Limb (tissue), 2 donors: ENCODE results near the gene PLK1.
"Not testable (repeated sequence)": the region's sequence is repeated elsewhere in the genome, so short reads cannot be mapped to it uniquely, and the experiment has no call there.

Source experiments
- DNase-seq, 2 donors: peaks; one replicate each; pipeline ENCODE4 v3.0.0-alpha.2; 2016; ENCODE audit errors: extremely low spot score in 2 of 2

PLK1 gene

GRCh38 chr16:23706439-23706838 is 27.8 kb downstream of the PLK1 start:
- no peak for DNase-seq

DNA sequence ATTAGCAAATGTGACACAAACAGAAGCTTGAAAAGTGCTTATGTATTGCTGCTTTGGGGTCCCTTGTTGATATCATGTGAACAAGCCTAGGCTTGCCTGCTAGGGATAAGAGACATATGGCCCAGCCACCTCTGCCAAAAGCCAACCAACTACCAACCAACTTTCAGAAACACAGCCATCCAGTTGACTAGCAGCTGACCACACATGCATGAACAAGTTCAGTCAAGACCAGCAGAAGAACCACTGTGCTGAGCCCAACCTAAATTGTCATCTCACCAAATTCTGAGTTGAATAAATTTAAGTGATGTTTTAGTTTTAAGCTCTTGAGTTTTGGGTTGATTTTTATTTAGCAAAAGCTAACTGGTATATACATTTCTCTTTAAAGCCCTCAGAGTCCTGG is 30.8 kb downstream of the PLK1 start:
- DNase-seq, result no peak

DNA sequence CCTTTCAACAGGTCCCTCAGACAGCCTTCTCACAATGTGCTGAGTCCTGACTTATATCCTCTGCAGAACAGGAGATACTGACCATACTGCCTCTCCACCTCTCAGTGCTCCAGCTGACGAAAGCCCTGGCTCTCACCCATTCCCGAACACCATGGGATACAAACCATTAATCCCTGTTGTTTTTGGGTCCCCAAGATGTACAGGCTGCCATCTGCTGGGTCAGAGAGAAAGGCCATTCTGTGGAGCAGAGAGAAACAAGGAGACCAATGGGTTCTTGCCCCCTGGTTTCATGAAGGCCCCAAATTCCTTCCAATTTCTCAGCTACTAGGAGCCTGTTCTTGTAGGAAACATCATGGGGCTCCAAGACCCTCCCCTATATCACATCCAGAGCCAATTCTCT is 31.3 kb downstream of the PLK1 start:
- DNase-seq, result no peak

GRCh38 chr16:23710504-23710903 is 31.8 kb downstream of the PLK1 start:
- no peak for DNase-seq

GRCh38 chr16:23711785-23712184 is 33.1 kb downstream of the PLK1 start:
- no peak for DNase-seq

DNA sequence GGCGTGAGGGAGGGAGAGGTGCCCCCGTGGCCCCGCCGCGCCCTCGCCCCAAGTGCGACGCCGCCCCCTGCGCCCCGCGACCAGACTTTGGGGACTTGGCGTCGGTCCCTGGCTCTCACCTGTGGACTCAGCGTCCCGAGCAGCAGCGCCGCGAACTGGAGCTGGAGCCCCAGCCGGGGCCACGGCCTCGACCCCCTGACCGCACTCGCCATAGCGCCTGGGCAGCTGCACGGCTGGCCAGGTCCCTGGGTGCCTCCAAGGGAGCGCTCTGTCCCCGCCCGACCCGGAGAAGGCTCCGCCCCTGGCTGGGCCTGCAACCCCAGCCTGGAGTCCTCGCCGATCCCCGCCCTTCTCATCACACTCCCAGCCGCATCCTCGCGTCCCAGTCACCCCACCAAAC is 34.3 kb downstream of the PLK1 start, which contains the start of gene ERN2:
Gene ERN2, minus strand, starts transcription at position 247 of the 400 bp plus-strand sequence. Its CDS starts 35 bp downstream, at position 212.
- DNase-seq, result no peak

DNA sequence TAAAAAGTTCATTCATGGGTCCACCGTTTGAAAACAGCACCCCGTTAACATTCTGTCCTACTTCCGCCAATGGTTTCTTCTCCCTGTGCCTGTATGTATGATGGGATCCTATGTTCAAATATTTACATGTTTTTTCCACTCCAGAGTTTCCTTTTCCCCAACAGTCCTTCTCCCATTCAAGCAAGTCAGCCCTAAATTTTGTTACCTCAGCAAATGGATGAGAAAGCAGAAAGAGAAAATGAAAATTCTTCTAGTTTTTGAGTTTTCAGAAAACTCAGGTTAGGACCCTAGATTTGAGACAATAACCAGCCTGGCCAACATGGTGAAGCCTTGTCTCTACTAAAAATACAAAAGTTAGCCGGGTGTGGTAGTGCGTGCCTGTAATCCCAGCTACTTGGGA is 37.8 kb downstream of the PLK1 start:
- no peak for DNase-seq

GRCh38 chr16:23722613-23723240 is 44.0 kb downstream of the PLK1 start:
- DNase-seq, result not testable (repeated sequence)

DNA sequence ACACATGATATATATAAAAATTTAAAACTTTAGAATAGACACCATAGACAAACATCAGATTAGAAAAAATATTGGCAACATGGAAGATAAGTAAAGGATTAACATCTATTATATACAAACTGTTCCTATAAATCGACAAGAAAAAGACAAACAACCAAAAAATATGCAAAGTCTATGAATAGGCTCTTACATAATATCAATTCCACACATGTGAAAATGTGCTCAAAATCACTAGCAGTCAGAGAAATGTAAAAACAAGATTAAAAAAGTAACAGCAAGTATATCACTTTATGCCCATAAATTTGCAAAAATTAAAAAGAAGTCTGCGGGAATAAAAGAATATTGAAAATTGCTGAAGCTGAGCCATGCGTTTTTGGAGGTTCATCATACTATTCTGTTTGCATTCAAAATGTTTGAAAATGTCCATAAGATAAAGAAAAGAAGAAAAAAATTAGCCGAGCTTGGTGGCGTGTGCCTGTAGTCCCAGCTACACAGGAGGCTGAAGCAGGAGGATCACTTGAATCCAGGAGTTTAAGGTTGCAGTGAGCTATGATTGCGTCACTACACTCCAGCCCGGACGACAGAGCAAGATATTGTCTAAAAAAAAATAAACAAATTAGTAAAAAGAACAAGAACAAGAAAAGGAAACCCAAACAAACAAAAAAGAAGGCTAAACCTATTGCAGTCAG is 45.6 kb downstream of the PLK1 start:
- no peak for DNase-seq

GRCh38 chr16:23724785-23725131 is 46.1 kb downstream of the PLK1 start:
- no peak for DNase-seq

DNA sequence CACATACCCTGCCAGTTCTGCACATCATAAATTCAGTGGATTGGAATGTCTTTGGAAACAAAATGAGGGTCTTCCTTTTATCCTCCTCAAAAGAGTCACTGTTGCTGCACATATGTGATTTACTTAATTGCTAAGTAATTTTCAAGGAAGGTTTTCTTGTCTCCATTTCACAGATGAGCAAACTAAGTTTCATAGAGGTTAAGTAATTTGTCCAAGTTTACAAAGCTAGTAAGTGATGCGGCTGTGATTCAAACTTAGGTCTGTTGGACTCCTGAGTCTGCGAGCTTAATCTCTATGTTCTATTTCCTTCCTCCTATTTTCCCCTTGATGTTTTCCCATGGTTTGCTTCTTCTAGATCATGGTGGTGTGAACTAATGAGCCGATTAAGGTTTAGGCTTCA is 48.0 kb downstream of the PLK1 start:
- DNase-seq, result no peak

DNA sequence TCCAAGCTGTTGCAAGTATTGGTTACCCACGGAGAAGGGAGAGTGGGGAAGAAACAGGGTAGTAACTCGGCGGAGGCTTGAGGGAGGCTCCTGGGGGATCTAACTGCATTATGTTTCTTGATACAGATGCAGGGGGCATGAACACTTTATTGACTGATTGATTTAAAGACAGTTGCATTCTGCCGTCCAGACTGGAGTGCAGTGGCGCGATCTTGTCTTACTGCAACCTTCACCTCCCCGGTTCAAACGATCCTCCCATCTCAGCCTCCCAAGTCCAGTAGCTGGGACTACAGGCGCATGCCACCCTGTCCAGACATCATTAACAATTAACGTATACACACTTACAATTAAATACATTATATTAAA is 49.4 kb downstream of the PLK1 start:
- no peak for DNase-seq

- no peak for DNase-seq
Observed at GRCh38 chr16:23729503-23730424, 51.1 kb downstream of the PLK1 start.

- no peak for DNase-seq
Observed at GRCh38 chr16:23734176-23734893, 55.6 kb downstream of the PLK1 start.

DNA sequence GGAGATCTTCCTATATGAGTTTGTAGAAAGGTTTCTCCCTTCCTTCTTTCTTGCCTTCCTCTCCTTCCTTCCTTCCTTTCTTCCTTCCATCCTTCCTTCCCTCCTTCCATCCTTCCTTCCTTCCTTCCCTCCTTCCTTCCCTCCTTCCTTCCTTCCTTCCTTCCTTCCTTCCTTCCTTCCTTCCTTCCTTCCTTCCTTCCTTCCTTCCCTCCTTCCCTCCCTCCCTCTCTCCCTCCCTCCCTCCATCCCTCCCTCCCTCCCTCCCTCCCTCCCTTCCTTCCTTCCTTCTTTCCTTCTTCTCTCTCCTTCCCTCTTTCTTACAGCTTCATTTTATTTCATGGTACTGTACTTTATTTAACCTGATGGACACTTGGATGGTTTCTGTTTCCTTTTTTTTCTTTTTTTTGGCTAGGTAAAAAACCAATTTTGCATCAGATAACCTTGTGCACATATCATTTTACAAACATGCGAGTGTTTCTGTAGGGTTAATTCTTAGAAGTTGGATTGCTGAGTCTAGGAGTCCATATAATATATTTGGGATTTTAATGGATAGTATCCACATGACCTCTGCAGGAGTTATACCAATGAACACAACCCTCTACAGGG is 58.8 kb downstream of the PLK1 start:
- DNase-seq, result not testable (repeated sequence)

DNA sequence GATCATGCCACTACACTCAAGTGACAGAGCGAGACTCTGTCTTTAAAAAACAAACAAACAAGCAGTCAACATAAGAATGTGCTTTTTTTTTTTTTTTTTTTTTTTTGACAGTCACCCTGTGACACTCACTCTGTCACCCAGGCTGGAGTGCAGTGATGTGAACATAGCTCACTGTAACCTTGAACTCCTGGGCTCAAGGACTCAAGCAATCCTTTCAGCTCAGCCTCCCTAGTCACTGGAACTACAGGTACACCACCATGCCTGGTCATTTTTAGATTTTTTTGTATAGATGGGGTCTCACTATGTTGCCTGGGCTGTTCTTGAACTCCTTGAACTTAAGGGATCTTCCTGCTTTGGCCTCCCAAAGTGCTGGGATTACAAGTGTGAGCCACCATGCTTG is 60.8 kb downstream of the PLK1 start:
- DNase-seq, result no peak
